K562 (cell line): ENCODE data around the gene VPS13D. TPM values are rescaled to one million over a fixed set of nuclear protein-coding genes. Genes with fewer than 3 reads are reported as not detected.
"Not testable (repeated sequence)": the region's sequence is repeated elsewhere in the genome, so short reads cannot be mapped to it uniquely, and the experiment has no call there.

Source experiments
- ATAC-seq: fragments of 200-7000 bp; cut with Tn5 transposase; 3 replicates; pipeline ENCODE4 v1.9.1; 2020; ENCODE audit warnings: moderate library complexity
- BruUV-seq: library from RNA; stranded (reverse); fragments of 400-500 nt; replicated peaks from 2 replicates; lab custom pipeline; 2021; lab: Mats Ljungman, UMichigan
- CTCF ChIA-PET: fragments of 300-600 bp; formaldehyde crosslinking; extraction: SDS; loops from one replicate; lab custom pipeline; 2021; ENCODE audit warnings: low intra/inter-chr PET ratio; lab: Yijun Ruan, JAX
- POLR2A ChIA-PET: fragments of 300-600, 350-650 bp; sonication (Branson Sonifier 250); formaldehyde crosslinking; extraction: SDS; loops from one replicate; lab custom pipeline; 2021; ENCODE audit warnings: antibody characterized with exemption, inconsistent platforms; lab: Yijun Ruan, JAX
- DNase-seq, 4 experiments: peaks; one replicate each; pipeline versions ENCODE4 v3.0.0 to v3.0.0-alpha.2; 2011 to 2018; ENCODE audit warnings: low spot score in 3 of 4, mixed read lengths in 3 of 4; ENCODE audit errors: extremely low read depth in 1 of 4
- FAIRE-seq: peaks from 2 replicates; lab custom pipeline; 2011; peaks lifted over from hg19 to GRCh38; lab: Jason Lieb, UNC
- H2AFZ ChIP-seq: 2 replicates; pipeline ENCODE4 v1.6.0; 2011; ENCODE audit warnings: low read depth, low read length, control low read depth, inconsistent platforms
- H3K27ac ChIP-seq: fragments of 200-600 bp; 3 replicates; pipeline ENCODE4 v1.8.0; 2011; ENCODE audit warnings: low read depth, mild to moderate bottlenecking, control low read depth, inconsistent platforms, low read length, moderate library complexity, mixed read lengths; ENCODE audit errors: extremely low read depth
- H3K27me3 ChIP-seq, 2 experiments: fragments of 300-600 bp in 1 of 2; 2 replicates in 1 of 2; 3 replicates in 1 of 2; pipeline versions ENCODE4 v1.6.0 to v1.8.0; 2011; ENCODE audit warnings: inconsistent platforms in 2 of 2, low read length in 2 of 2, mild to moderate bottlenecking in 1 of 2, mixed read lengths in 1 of 2, moderate library complexity in 1 of 2; ENCODE audit not compliant: control insufficient read depth in 2 of 2, insufficient read depth in 2 of 2
- H3K36me3 ChIP-seq: fragments of 300-600 bp; 3 replicates; pipeline ENCODE4 v1.8.0; 2011; ENCODE audit warnings: mild to moderate bottlenecking, low read length, inconsistent platforms; ENCODE audit not compliant: control insufficient read depth, insufficient read depth
- H3K4me1 ChIP-seq, 2 experiments: fragments of 200-600 bp in 1 of 2; replicated peaks in 1 of 2; 2 replicates in 1 of 2; 3 replicates in 1 of 2; pipeline versions ENCODE4 v1.5.1 to v1.8.0; 2011; ENCODE audit warnings: inconsistent platforms in 2 of 2, low read length in 2 of 2, mild to moderate bottlenecking in 1 of 2, mixed read lengths in 1 of 2, moderate library complexity in 1 of 2; ENCODE audit not compliant: control insufficient read depth in 2 of 2, insufficient read depth in 2 of 2
- H3K4me2 ChIP-seq: 2 replicates; pipeline ENCODE4 v1.6.1; 2011; ENCODE audit warnings: low read length, control low read depth, inconsistent platforms, mixed read lengths; ENCODE audit not compliant: insufficient read depth
- H3K4me3 ChIP-seq: fragments of 200-600 bp; sonication (generic), shearing (Covaris generic); 2 replicates; pipeline ENCODE4 v1.5.1; 2016; ENCODE audit warnings: control low read depth, inconsistent platforms
- H3K79me2 ChIP-seq: fragments of 200-600 bp; 3 replicates; pipeline ENCODE4 v1.8.0; 2011; ENCODE audit warnings: low read length, inconsistent platforms; ENCODE audit not compliant: control insufficient read depth, insufficient read depth
- H3K9ac ChIP-seq, 2 experiments: 2 replicates each; pipeline versions ENCODE4 v1.6.0 to v1.6.1; 2011; ENCODE audit warnings: low read depth in 2 of 2, low read length in 2 of 2, control low read depth in 1 of 2, inconsistent platforms in 1 of 2, mild to moderate bottlenecking in 1 of 2, mixed read lengths in 1 of 2; ENCODE audit not compliant: insufficient read depth in 1 of 2
- H3K9me1 ChIP-seq: one replicate; pipeline ENCODE4 v1.6.0; 2011; ENCODE audit warnings: inconsistent platforms, mild to moderate bottlenecking, low read length, moderate library complexity; ENCODE audit not compliant: control insufficient read depth, insufficient read depth
- H3K9me3 ChIP-seq: replicated peaks from 2 replicates; pipeline ENCODE4 v1.5.1; 2011; ENCODE audit warnings: low read depth, low read length, inconsistent platforms; ENCODE audit not compliant: control insufficient read depth, insufficient read depth
- H4K20me1 ChIP-seq: replicated peaks from 2 replicates; pipeline ENCODE4 v1.6.1; 2011; ENCODE audit warnings: low read length, inconsistent platforms, mixed read lengths; ENCODE audit not compliant: control insufficient read depth, insufficient read depth
- CCAR2 ChIP-seq: fragments of 200-400 bp; formaldehyde crosslinking; IDR thresholded peaks from 2 replicates; pipeline ENCODE4 v1.6.1; 2017; ENCODE audit warnings: mild to moderate bottlenecking, low read depth, low read length
- ETV5 ChIP-seq: sonication (generic); formaldehyde crosslinking; IDR thresholded peaks from 2 replicates; pipeline ENCODE4 v1.4.0; 2020; ENCODE audit warnings: low read depth, mild to moderate bottlenecking, missing genetic modification reagents
- FOXA1 ChIP-seq: fragments of 450-650 bp; IDR thresholded peaks from 2 replicates; pipeline ENCODE4 v1.6.1; 2016; ENCODE audit warnings: mild to moderate bottlenecking, borderline replicate concordance
- POLR2B ChIP-seq: fragments of 450-650 bp; IDR thresholded peaks from 2 replicates; pipeline ENCODE4 v1.6.1; 2018; ENCODE audit warnings: low read depth; ENCODE audit not compliant: partially characterized antibody
- SMARCE1 ChIP-seq: fragments of 450-650 bp; IDR thresholded peaks from 2 replicates; pipeline ENCODE4 v1.7.1; 2016; ENCODE audit warnings: mild to moderate bottlenecking
- TCF7 ChIP-seq: sonication (generic); IDR thresholded peaks from 2 replicates; pipeline ENCODE4 v1.6.1; 2016; ENCODE audit warnings: antibody characterized with exemption, borderline replicate concordance
- WGBS: fragments of 100-300 bp; shearing (Covaris generic); methylation state at CpG from one replicate; pipeline ENCODE4 v1.1.6; 2016; ENCODE audit warnings: low coverage, mixed read lengths; ENCODE audit not compliant: insufficient coverage; ENCODE audit errors: missing lambda C conversion rate; 5-methylcytosine and 5-hydroxymethylcytosine counted together
- in situ Hi-C: fragments of 300-500 bp; cut with MboI; formaldehyde crosslinking; loops from 4 replicates; pipeline ENCODE4 v1.15.0; 2018; ENCODE audit warnings: inconsistent platforms, mixed read lengths
- intact Hi-C: fragments of 100-400 bp; cut with micrococcal nuclease; formaldehyde crosslinking; loops from 2 replicates; pipeline ENCODE4 v1.14.2; 2022
- polyA plus RNA-seq, 8 experiments: library from polyadenylated mRNA; depleted of rRNA in 4 of 8; stranded (reverse) in 5 of 8; unstranded in 3 of 8; fragments of >200 nt; fragmentation: Nextera tagmentation in 2 of 8; fragmentation: Illumina TruSeq in 1 of 8; extraction: Ambion mirVana in 2 of 8; extraction: Trizol in 1 of 8; gene quantifications; 2 replicates each; pipeline versions ENCODE4 v1.2.1 to v1.2.3, GENCODE V29; 2011 to 2014; ENCODE audit warnings: inconsistent platforms in 1 of 8, missing spikeins in 1 of 8
- total RNA-seq, 7 experiments: library from RNA; depleted of rRNA in 6 of 7; stranded (reverse); fragments of >200 nt in 6 of 7; fragmentation: Illumina TruSeq in 2 of 7; extraction: Trizol in 2 of 7; gene quantifications; 2 replicates each; pipeline versions ENCODE4 v1.2.1 to v1.2.3, GENCODE V29; 2011 to 2021; ENCODE audit warnings: low replicate concordance in 1 of 7
- TF ChIP-seq, protein P1 (sequence below): IDR thresholded peaks from 2 replicates; pipeline ENCODE4 v1.6.1; 2011; ENCODE audit warnings: borderline replicate concordance, low read depth, mild to moderate bottlenecking, moderate library complexity, low read length; ENCODE audit not compliant: insufficient read depth, poor library complexity, severe bottlenecking

VPS13D gene
- total and polyA plus RNA-seq, 9 of the 15 experiments (the other 6 are each of a cell fraction or from before 2014, with no cell fraction given) = 6.1 to 51.5 (median 38.5) TPM

DNA sequence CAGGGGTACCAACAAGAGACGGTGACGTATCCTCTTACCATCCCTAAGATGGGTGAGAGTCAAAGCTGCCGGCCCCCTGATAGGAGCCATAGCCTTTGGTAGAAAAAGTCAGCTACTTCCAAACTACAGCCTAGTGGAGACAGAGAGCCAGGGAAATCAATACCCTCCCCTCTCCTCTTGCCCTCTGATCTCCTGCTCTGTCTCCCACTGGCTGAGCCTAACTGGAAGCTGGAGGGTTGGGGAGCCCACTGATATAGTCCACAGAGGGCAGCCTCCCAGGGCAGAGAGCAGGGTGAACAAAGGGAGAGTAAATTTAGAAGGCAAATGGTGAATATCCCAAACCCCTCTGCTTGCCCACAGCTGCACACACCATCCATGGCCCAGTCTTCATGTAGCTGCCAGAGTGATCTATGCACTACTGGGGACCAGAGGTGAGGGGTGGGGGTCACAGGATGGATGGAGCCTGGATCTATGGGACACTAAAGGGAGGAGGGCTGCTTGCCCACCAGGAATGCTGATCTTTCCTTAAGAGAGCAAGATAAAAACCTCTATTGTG lies 308.2 kb downstream of the VPS13D start (continued):
- TF ChIP-seq POLR2B (no peak), FOXA1 (no peak), ETV5 (CRISPR knock-in tag) (no peak), SMARCE1 (no peak), TCF7 (no peak), CCAR2 (no peak)
- TF ChIP-seq, protein P1, sequence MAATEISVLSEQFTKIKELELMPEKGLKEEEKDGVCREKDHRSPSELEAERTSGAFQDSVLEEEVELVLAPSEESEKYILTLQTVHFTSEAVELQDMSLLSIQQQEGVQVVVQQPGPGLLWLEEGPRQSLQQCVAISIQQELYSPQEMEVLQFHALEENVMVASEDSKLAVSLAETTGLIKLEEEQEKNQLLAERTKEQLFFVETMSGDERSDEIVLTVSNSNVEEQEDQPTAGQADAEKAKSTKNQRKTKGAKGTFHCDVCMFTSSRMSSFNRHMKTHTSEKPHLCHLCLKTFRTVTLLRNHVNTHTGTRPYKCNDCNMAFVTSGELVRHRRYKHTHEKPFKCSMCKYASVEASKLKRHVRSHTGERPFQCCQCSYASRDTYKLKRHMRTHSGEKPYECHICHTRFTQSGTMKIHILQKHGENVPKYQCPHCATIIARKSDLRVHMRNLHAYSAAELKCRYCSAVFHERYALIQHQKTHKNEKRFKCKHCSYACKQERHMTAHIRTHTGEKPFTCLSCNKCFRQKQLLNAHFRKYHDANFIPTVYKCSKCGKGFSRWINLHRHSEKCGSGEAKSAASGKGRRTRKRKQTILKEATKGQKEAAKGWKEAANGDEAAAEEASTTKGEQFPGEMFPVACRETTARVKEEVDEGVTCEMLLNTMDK = no peak

DNA sequence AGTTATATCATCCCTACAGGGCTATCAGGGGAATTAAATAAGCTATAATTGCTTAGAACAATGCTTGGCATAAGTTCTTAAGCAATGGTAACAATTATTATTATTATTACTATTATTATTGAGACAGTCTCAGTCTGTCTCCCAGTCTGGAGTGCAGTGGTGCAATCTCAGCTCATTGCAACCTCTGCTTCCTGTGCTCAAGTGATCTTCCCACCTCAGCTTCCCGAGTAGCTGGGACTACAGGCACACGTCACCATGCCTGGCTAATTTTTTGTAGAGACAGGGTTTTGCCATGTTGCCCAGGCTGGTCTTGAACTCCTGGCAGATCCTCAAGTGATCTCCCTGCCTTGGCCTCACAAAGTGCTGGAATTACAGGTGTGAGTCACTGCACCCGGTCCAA lies 308.7 kb downstream of the VPS13D start:
- H3K4me2 ChIP-seq, H3K27me3 ChIP-seq, H3K4me3 ChIP-seq, intact Hi-C loops, H3K79me2 ChIP-seq, FAIRE-seq, CTCF ChIA-PET, ATAC-seq, DNase-seq, H3K9me1 ChIP-seq, H3K9ac ChIP-seq, H3K9me3 ChIP-seq, H3K27ac ChIP-seq, H3K36me3 ChIP-seq, in situ Hi-C loops, BruUV-seq, H4K20me1 ChIP-seq: not testable (repeated sequence)
- H2AFZ ChIP-seq = 0 out of 2 replicates have a peak overlapping the region, but pooled peaks have one; percentile 69
- peaks cover 34% of the 10 kb centered on the region in 2 experiments for H3K4me1 ChIP-seq
- POLR2A ChIA-PET = interaction anchor here (1.0 to 1.8 kb wide), 3 partner anchors 10 to 12 kb away, joined by 3 to 11 read pairs (median 4); no protein-coding TSS in a partner anchor
- WGBS = 69% methylated on average over 3 of the region's 3 CpGs
